Mucosa of rectum (tissue), 2 donors: ENCODE data around the gene KRT78.

Experiments used
- H3K27ac ChIP-seq, 2 donors: one replicate each; pipeline ENCODE4 v1.7.0; 2013; ENCODE audit warnings: inconsistent platforms in 2 of 2, low read depth in 2 of 2, low read length in 2 of 2
- H3K27me3 ChIP-seq, 2 donors: one replicate each; pipeline ENCODE4 v1.7.0; 2013; ENCODE audit warnings: low read length in 2 of 2; ENCODE audit not compliant: control insufficient read depth in 2 of 2, insufficient read depth in 2 of 2
- H3K36me3 ChIP-seq, 2 donors: one replicate each; pipeline ENCODE4 v1.7.0; 2013; ENCODE audit warnings: low read length in 2 of 2; ENCODE audit not compliant: control insufficient read depth in 2 of 2, insufficient read depth in 2 of 2
- H3K4me1 ChIP-seq, 2 donors: one replicate each; pipeline ENCODE4 v1.7.0; 2013; ENCODE audit warnings: low read length in 2 of 2, mild to moderate bottlenecking in 1 of 2; ENCODE audit not compliant: control insufficient read depth in 2 of 2, insufficient read depth in 2 of 2
- H3K4me3 ChIP-seq, 2 donors: one replicate each; pipeline ENCODE4 v1.7.0; 2013; ENCODE audit warnings: low read length in 2 of 2
- H3K9ac ChIP-seq, 2 donors: one replicate each; pipeline ENCODE4 v1.7.0; 2013; ENCODE audit warnings: low read length in 2 of 2, low read depth in 1 of 2, mild to moderate bottlenecking in 1 of 2
- H3K9me3 ChIP-seq, 2 donors: one replicate each; pipeline ENCODE4 v1.7.0; 2013; ENCODE audit warnings: low read length in 2 of 2; ENCODE audit not compliant: control insufficient read depth in 2 of 2
- donor health status: healthy.
- donor health status: Normal muscosa, but diverticular disease.

KRT78 gene

GRCh38 chr12:52817699-52818238, 31.0 kb downstream of the KRT78 start:
- Histone ChIP-seq H3K27me3 (no peaks in the 10 kb centered on the region), H3K4me1 (peaks cover 3 to 5% of the 10 kb centered on the region in 2 donors)

DNA sequence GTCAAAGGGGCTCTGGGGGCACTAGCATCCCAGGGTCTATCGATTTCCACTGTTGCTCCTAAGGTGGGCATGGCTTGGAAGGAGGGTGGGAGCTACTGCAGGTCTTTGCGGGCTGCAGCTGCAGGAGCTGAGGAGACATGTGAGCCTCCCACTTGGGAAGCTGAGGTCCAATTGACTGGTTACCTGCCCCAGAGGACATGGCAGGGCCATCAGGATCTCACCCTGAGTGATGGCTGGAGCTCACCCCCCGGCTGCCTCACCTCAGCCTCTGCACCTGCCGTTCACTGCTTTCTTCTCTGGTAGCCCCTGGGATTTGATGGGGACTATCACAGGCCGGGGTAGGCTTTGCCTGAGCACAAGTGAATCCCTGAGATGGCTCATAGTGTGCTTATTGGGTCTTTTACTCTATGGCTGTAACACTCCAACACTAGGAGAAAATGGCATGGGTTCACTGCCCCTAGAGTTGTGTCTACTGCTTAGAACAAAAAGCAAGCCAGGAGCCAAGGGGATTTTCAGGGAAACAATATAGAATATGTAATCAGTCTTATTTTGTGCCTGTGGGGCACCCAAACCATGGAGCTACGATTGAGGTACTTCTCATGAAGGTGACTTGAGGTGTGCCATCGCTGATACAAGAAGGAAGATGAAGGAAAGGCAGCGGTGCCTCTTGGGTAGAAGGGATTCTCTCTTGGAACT, 31.6 kb downstream of the KRT78 start:
- Histone ChIP-seq H3K4me3 (no peak overlapping the region), H3K4me1 (peaks cover 3% of the 10 kb centered on the region in 2 donors), H3K27ac (no peak overlapping the region), H3K9me3 (no peaks in the 10 kb centered on the region), H3K36me3 (no peaks in the 10 kb centered on the region), H3K9ac (no peak overlapping the region), H3K27me3 (no peaks in the 10 kb centered on the region)

More at GRCh38 chr12:52817699-52818238, 31.0 kb downstream of the KRT78 start:
- Histone ChIP-seq H3K9me3 (no peaks in the 10 kb centered on the region), H3K4me3 (no peak overlapping the region), H3K9ac (no peak overlapping the region), H3K27ac (no peak overlapping the region), H3K36me3 (no peaks in the 10 kb centered on the region)

GRCh38 chr12:52815676-52816588, 32.9 kb downstream of the KRT78 start:
- no peak overlapping the region for H3K27ac ChIP-seq
- no peaks in the 10 kb centered on the region for H3K4me1 ChIP-seq
- no peaks in the 10 kb centered on the region for H3K9me3 ChIP-seq
- H3K9ac ChIP-seq: no peak overlapping the region
- H3K4me3 ChIP-seq: no peak overlapping the region
- no peaks in the 10 kb centered on the region for H3K27me3 ChIP-seq
- H3K36me3 ChIP-seq: no peaks in the 10 kb centered on the region

GRCh38 chr12:52815161-52815560, 33.6 kb downstream of the KRT78 start:
- Histone ChIP-seq H3K36me3 (no peaks in the 10 kb centered on the region), H3K27me3 (no peaks in the 10 kb centered on the region), H3K9ac (no peak overlapping the region), H3K4me3 (no peak overlapping the region), H3K27ac (no peak overlapping the region), H3K4me1 (no peaks in the 10 kb centered on the region), H3K9me3 (no peaks in the 10 kb centered on the region)

DNA sequence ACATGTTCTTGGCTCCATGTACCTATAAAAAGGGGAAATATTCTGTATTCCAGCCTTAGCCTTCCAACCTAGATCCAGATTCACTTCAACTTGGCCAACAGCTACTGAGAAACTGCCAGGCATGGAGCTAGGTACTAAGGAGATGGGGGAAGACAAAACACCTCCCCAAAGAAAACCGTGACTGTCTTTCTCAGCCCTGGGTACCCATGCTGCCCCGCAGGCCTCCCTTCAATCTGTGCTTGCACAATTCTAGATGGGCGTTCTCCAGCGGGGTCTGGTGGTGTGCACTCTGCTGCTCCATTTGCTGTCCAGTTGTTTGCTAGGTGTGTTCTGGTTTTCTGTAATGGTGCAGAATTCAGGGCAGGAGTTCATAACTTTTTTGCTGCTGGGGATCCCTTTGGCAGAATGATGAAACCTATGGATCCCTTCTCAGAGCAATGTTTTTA, 34.1 kb downstream of the KRT78 start:
- Histone ChIP-seq H3K4me1 (no peaks in the 10 kb centered on the region), H3K9me3 (no peaks in the 10 kb centered on the region), H3K36me3 (no peaks in the 10 kb centered on the region), H3K27me3 (no peaks in the 10 kb centered on the region), H3K27ac (no peak overlapping the region), H3K4me3 (no peak overlapping the region), H3K9ac (no peak overlapping the region)

GRCh38 chr12:52813885-52814709, 34.7 kb downstream of the KRT78 start, which contains the start of gene KRT4:
KRT4 (minus strand) TSS chr12:52814116; CDS start chr12:52814058, 58 bp downstream.
- H3K4me1 ChIP-seq: no peaks in the 10 kb centered on the region
- H3K27me3 ChIP-seq: no peaks in the 10 kb centered on the region
- no peak within 1 kb of the TSS for H3K9ac ChIP-seq
- no peak within 1 kb of the TSS for H3K27ac ChIP-seq
- no peak within 1 kb of the TSS for H3K4me3 ChIP-seq
- H3K36me3 ChIP-seq: no peaks in the 10 kb centered on the region
- H3K9me3 ChIP-seq: no peaks in the 10 kb centered on the region

DNA sequence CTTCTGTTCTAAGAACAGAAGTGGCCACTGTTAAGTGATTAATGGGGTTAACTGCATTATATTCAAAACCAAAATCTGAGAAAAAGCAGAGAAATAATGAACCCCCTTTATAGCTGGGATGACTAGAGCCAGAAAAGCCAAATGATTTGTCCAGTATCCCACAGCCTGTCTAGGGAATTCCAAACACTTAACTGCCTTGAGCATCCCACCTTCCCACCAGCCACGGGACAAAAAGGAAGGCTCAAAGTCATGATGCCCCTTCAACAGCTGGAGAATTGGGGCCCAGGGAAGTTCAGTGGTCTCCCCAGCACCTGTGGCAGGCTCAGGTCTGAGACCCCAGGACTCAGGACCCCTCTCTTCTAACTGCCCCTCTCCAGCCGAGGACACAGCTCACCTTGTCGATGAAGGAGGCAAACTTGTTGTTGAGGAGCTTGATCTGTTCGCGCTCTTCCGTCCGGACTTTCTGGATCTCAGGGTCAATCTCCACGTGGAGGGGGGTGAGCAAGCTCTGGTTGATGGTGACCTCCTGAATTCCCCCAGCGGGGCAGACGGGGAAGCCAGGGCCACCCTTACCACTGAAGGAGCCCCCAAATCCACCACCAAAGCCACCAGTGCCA, 35.5 kb downstream of the KRT78 start:
- H3K27me3 ChIP-seq: no peaks in the 10 kb centered on the region
- H3K9ac ChIP-seq: no peak overlapping the region
- no peaks in the 10 kb centered on the region for H3K9me3 ChIP-seq
- no peak overlapping the region for H3K27ac ChIP-seq
- no peaks in the 10 kb centered on the region for H3K36me3 ChIP-seq
- no peak overlapping the region for H3K4me3 ChIP-seq
- H3K4me1 ChIP-seq: no peaks in the 10 kb centered on the region

- H3K27ac ChIP-seq: no peak overlapping the region
- H3K27me3 ChIP-seq: no peaks in the 10 kb centered on the region
- H3K9ac ChIP-seq: no peak overlapping the region
These were observed 36.0 kb downstream of the KRT78 start for GRCh38 chr12:52812749-52813148.

DNA sequence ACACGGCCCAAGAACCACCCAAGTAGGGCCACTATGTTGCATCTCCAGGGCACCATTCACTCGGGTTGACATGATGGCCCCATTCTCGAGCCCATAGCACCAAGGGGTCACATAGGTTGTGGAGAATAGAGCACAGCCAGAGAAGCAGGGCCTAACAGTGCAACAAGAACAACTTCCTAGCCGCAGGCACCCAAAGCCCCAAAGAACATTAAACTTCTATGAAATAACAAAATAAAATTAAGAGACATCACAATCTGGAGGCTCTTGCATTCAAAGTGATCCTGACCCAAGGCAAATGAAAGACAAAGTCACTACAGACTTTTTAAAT, 36.8 kb downstream of the KRT78 start:
- no peaks in the 10 kb centered on the region for H3K36me3 ChIP-seq
- H3K4me3 ChIP-seq: no peak overlapping the region
- H3K9me3 ChIP-seq: no peaks in the 10 kb centered on the region
- H3K9ac ChIP-seq: no peak overlapping the region
- H3K27ac ChIP-seq: no peak overlapping the region
- no peaks in the 10 kb centered on the region for H3K27me3 ChIP-seq
- no peaks in the 10 kb centered on the region for H3K4me1 ChIP-seq

More at GRCh38 chr12:52812749-52813148, 36.0 kb downstream of the KRT78 start:
- Histone ChIP-seq H3K36me3 (no peaks in the 10 kb centered on the region), H3K4me1 (no peaks in the 10 kb centered on the region), H3K9me3 (no peaks in the 10 kb centered on the region), H3K4me3 (no peak overlapping the region)
